HCT116 (cell line): ENCODE data around the gene OBSCN. TPM values are rescaled to one million over a fixed set of nuclear protein-coding genes. Genes with fewer than 3 reads are reported as not detected.

Experiments
- ATAC-seq: fragments of 200-7000 bp; cut with Tn5 transposase; 2 replicates; pipeline ENCODE4 v1.9.1; 2020; ENCODE audit warnings: mild to moderate bottlenecking, moderate library complexity
- BruUV-seq: library from RNA; stranded (reverse); fragments of 400-500 nt; replicated peaks from 2 replicates; lab custom pipeline; 2021; lab: Mats Ljungman, UMichigan
- CTCF ChIA-PET: fragments of 300-600 bp; sonication (Branson Sonifier 250); formaldehyde crosslinking; loops from one replicate; lab custom pipeline; 2021; ENCODE audit warnings: antibody characterized with exemption; lab: Charles Lee
- POLR2A ChIA-PET: fragments of 300-600, 350-600 bp; sonication (Branson Sonifier 250); formaldehyde crosslinking; loops from one replicate; lab custom pipeline; 2021; ENCODE audit warnings: antibody characterized with exemption; lab: Charles Lee
- RAD21 ChIA-PET, 2 experiments: fragments of 300-600 bp; sonication (Branson Sonifier 250); formaldehyde crosslinking; loops; one replicate each; lab custom pipeline; 2023; ENCODE audit warnings: low total read pairs in 2 of 2; ENCODE audit not compliant: uncharacterized antibody in 2 of 2, unreplicated experiment in 2 of 2, low non-redundant PET in 1 of 2; lab: Charles Lee
- DNase-seq: peaks from one replicate; pipeline ENCODE4 v3.0.0-alpha.2; 2010; ENCODE audit warnings: low read depth, low spot score
- H2AFZ ChIP-seq: fragments of 200-600 bp; shearing (Covaris generic), sonication (generic); 2 replicates; pipeline ENCODE4 v1.6.1; 2017; ENCODE audit warnings: low read depth, mixed run types, mixed read lengths, antibody characterized with exemption, low read length; ENCODE audit not compliant: poor library complexity, severe bottlenecking
- H3K27ac ChIP-seq: 2 replicates; pipeline ENCODE4 v1.5.1; 2012; ENCODE audit warnings: low read depth, low read length
- H3K27me3 ChIP-seq: fragments of 200-600 bp; sonication (generic); 2 replicates; pipeline ENCODE4 v1.6.1; 2016; ENCODE audit warnings: mixed run types, low read length, mixed read lengths; ENCODE audit not compliant: insufficient read depth
- H3K36me3 ChIP-seq, 2 experiments: fragments of 200-500 bp in 1 of 2; fragments of 200-600 bp in 1 of 2; sonication (Bioruptor generic) in 1 of 2; sonication (generic) in 1 of 2; 2 replicates each; pipeline versions ENCODE4 v1.5.1 to v1.6.1; 2014 to 2016; ENCODE audit warnings: low read length in 2 of 2, inconsistent platforms in 1 of 2, mixed read lengths in 1 of 2, mixed run types in 1 of 2; ENCODE audit not compliant: insufficient read depth in 2 of 2, control insufficient read depth in 1 of 2
- H3K4me1 ChIP-seq, 2 experiments: fragments of 200-600 bp in 1 of 2; sonication (generic) in 1 of 2; 2 replicates each; pipeline versions ENCODE4 v1.5.1 to v1.6.1; 2012 to 2017; ENCODE audit warnings: low read length in 2 of 2, inconsistent platforms in 1 of 2, mild to moderate bottlenecking in 1 of 2, mixed read lengths in 1 of 2, mixed run types in 1 of 2, moderate library complexity in 1 of 2; ENCODE audit not compliant: insufficient read depth in 2 of 2, control insufficient read depth in 1 of 2
- H3K4me2 ChIP-seq: fragments of 200-600 bp; sonication (generic); 2 replicates; pipeline ENCODE4 v1.6.1; 2017; ENCODE audit warnings: mixed run types, low read length, mixed read lengths
- H3K4me3 ChIP-seq, 2 experiments: fragments of 200-600 bp in 1 of 2; sonication (generic) in 1 of 2; replicated peaks in 1 of 2; 2 replicates each; pipeline ENCODE4 v1.5.1; 2011 to 2016; ENCODE audit warnings: low read length in 2 of 2, control low read depth in 1 of 2, low read depth in 1 of 2, mild to moderate bottlenecking in 1 of 2, mixed read lengths in 1 of 2, mixed run types in 1 of 2
- H3K79me2 ChIP-seq: fragments of 200-600 bp; sonication (generic); 2 replicates; pipeline ENCODE4 v1.6.1; 2017; ENCODE audit warnings: mild to moderate bottlenecking, mixed run types, low read length, moderate library complexity, mixed read lengths; ENCODE audit not compliant: insufficient read depth
- H3K9ac ChIP-seq: fragments of 200-600 bp; sonication (generic); 2 replicates; pipeline ENCODE4 v1.6.1; 2016; ENCODE audit warnings: low read length, mixed read lengths
- H3K9me2 ChIP-seq: fragments of 200-600 bp; sonication (generic), shearing (Covaris generic); 2 replicates; pipeline ENCODE4 v1.6.1; 2017; ENCODE audit warnings: mixed run types, mild to moderate bottlenecking, moderate library complexity; ENCODE audit not compliant: insufficient read depth
- H3K9me3 ChIP-seq, 2 experiments: fragments of 200-500 bp in 1 of 2; fragments of 200-600 bp in 1 of 2; sonication (Bioruptor generic) in 1 of 2; sonication (generic) in 1 of 2; 2 replicates each; pipeline ENCODE4 v1.6.1; 2014 to 2017; ENCODE audit warnings: low read length in 2 of 2, mixed read lengths in 2 of 2, inconsistent platforms in 1 of 2, low read depth in 1 of 2, mild to moderate bottlenecking in 1 of 2, mixed run types in 1 of 2, moderate library complexity in 1 of 2; ENCODE audit not compliant: control insufficient read depth in 1 of 2, insufficient read depth in 1 of 2
- H4K20me1 ChIP-seq: fragments of 200-600 bp; sonication (generic), shearing (Covaris generic); 2 replicates; pipeline ENCODE4 v1.6.1; 2017; ENCODE audit warnings: mixed run types, mild to moderate bottlenecking, moderate library complexity; ENCODE audit not compliant: insufficient read depth
- CBX3 ChIP-seq: IDR thresholded peaks from 2 replicates; pipeline ENCODE4 v1.6.1; 2012; ENCODE audit warnings: low read depth
- EGR1 ChIP-seq: IDR thresholded peaks from 2 replicates; pipeline ENCODE4 v1.6.1; 2012; ENCODE audit warnings: low read depth
- EZH2 ChIP-seq: fragments of 200-600 bp; sonication (generic); IDR thresholded peaks from 2 replicates; pipeline ENCODE4 v1.6.1; 2017; ENCODE audit warnings: antibody characterized with exemption, mixed run types
- FOSL1 ChIP-seq: IDR thresholded peaks from 2 replicates; pipeline ENCODE4 v1.6.1; 2012; ENCODE audit warnings: low read depth
- JUND ChIP-seq: IDR thresholded peaks from 2 replicates; pipeline ENCODE4 v1.6.1; 2012
- POLR2A ChIP-seq: IDR thresholded peaks from 2 replicates; pipeline ENCODE4 v1.7.0; 2011; ENCODE audit warnings: borderline replicate concordance; ENCODE audit not compliant: insufficient read depth, insufficient read length; ENCODE audit errors: extremely low read depth
- POLR2AphosphoS5 ChIP-seq: IDR thresholded peaks from 2 replicates; pipeline ENCODE4 v1.6.1; 2011; ENCODE audit warnings: mild to moderate bottlenecking, low read depth, low read length, moderate library complexity
- SIN3A ChIP-seq: IDR thresholded peaks from 2 replicates; pipeline ENCODE4 v1.6.1; 2012; ENCODE audit warnings: low read depth
- SP1 ChIP-seq: IDR thresholded peaks from 2 replicates; pipeline ENCODE4 v1.6.1; 2012; ENCODE audit warnings: low read depth
- SRF ChIP-seq: IDR thresholded peaks from 2 replicates; pipeline ENCODE4 v1.6.1; 2012; ENCODE audit warnings: low read depth
- TCF7L2 ChIP-seq: IDR thresholded peaks from 2 replicates; pipeline ENCODE4 v1.7.0; 2011; ENCODE audit warnings: borderline replicate concordance, inconsistent platforms; ENCODE audit not compliant: insufficient read depth, insufficient read length; ENCODE audit errors: extremely low read depth
- ZFX ChIP-seq: fragments of 450-650 bp; IDR thresholded peaks from 2 replicates; pipeline ENCODE4 v1.6.1; 2017
- ZNF274 ChIP-seq: fragments of 200-500 bp; sonication (Bioruptor generic); IDR thresholded peaks from 2 replicates; pipeline ENCODE4 v1.6.1; 2014; ENCODE audit warnings: mild to moderate bottlenecking, low read depth, low read length, inconsistent platforms
- intact Hi-C: fragments of 100-400 bp; cut with micrococcal nuclease; formaldehyde crosslinking; loops from 2 replicates; pipeline ENCODE4 v1.10.0; 2022
- total RNA-seq: library from RNA; stranded (reverse); gene quantifications from one replicate; pipeline ENCODE4 v1.2.1, GENCODE V29; 2021; ENCODE audit not compliant: unreplicated experiment
- TF ChIP-seq, protein P1 (sequence below): IDR thresholded peaks from 2 replicates; pipeline ENCODE4 v1.6.1; 2012; ENCODE audit warnings: low read depth
- TF ChIP-seq, protein P2 (sequence below), 3 experiments: fragments of 200-600 bp in 1 of 3; sonication (generic) in 1 of 3; IDR thresholded peaks in 2 of 3; conservative IDR thresholded peaks in 1 of 3; 2 replicates each; pipeline ENCODE4 v1.5.1; 2012 to 2017; ENCODE audit warnings: low read depth in 2 of 3, low read length in 2 of 3, antibody characterized with exemption in 1 of 3, borderline replicate concordance in 1 of 3, control low read depth in 1 of 3, mild to moderate bottlenecking in 1 of 3, mixed read lengths in 1 of 3, mixed run types in 1 of 3, moderate library complexity in 1 of 3; ENCODE audit not compliant: insufficient read depth in 1 of 3
- TF ChIP-seq, protein P3 (sequence below): IDR thresholded peaks from 2 replicates; pipeline ENCODE4 v1.6.1; 2012
- TF ChIP-seq, protein P4 (sequence below): IDR thresholded peaks from 2 replicates; pipeline ENCODE4 v1.6.1; 2012

Gene OBSCN
- total RNA-seq, 1 experiment from 2014 or later: 16.6 TPM

DNA sequence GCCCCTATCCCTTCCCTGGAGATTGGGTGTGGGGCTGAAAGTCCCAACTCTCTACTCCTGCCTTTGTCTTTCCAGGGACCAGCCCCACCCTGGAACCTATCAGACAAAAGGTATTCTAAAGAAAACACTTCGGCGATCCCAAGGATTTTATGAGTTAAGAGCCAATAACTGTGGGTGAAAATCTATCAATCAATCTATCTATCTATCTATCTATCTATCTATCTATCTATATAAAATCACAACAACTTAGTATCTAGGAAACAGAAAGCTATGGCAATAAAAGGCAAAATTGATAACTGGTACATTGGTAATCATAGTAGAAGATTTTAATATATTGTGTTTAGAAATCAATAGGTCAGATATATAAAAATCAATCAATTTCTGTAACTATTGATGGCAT is 175.9 kb downstream of the OBSCN start:
- no peak overlapping the region for H2AFZ ChIP-seq
- no peaks in the 10 kb centered on the region for H4K20me1 ChIP-seq
- H3K9me2 ChIP-seq: no peaks in the 10 kb centered on the region
- BruUV-seq: no TSS peak
- peaks cover 4 to 6% of the 10 kb centered on the region in 2 experiments for H3K4me1 ChIP-seq
- no peaks in the 10 kb centered on the region for H3K9me3 ChIP-seq
- H3K4me2 ChIP-seq: no peak overlapping the region
- no peak for DNase-seq
- TF ChIP-seq TCF7L2: no peak
- no peak for TF ChIP-seq JUND
- TF ChIP-seq, protein P1, sequence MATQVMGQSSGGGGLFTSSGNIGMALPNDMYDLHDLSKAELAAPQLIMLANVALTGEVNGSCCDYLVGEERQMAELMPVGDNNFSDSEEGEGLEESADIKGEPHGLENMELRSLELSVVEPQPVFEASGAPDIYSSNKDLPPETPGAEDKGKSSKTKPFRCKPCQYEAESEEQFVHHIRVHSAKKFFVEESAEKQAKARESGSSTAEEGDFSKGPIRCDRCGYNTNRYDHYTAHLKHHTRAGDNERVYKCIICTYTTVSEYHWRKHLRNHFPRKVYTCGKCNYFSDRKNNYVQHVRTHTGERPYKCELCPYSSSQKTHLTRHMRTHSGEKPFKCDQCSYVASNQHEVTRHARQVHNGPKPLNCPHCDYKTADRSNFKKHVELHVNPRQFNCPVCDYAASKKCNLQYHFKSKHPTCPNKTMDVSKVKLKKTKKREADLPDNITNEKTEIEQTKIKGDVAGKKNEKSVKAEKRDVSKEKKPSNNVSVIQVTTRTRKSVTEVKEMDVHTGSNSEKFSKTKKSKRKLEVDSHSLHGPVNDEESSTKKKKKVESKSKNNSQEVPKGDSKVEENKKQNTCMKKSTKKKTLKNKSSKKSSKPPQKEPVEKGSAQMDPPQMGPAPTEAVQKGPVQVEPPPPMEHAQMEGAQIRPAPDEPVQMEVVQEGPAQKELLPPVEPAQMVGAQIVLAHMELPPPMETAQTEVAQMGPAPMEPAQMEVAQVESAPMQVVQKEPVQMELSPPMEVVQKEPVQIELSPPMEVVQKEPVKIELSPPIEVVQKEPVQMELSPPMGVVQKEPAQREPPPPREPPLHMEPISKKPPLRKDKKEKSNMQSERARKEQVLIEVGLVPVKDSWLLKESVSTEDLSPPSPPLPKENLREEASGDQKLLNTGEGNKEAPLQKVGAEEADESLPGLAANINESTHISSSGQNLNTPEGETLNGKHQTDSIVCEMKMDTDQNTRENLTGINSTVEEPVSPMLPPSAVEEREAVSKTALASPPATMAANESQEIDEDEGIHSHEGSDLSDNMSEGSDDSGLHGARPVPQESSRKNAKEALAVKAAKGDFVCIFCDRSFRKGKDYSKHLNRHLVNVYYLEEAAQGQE: no peak
- no peak for TF ChIP-seq ZFX
- TF ChIP-seq, all 23 proteins: peak for 0
- no peak overlapping the region for H3K9ac ChIP-seq
- CTCF ChIA-PET: interaction anchor here (1.0 kb wide), 1 partner anchor 10 kb away, joined by 3 read pairs; no protein-coding TSS in a partner anchor
- H3K4me3 ChIP-seq: no peak overlapping the region
- H3K79me2 ChIP-seq: no peaks in the 10 kb centered on the region
- RAD21 ChIA-PET: no interaction called here
- no peak overlapping the region for H3K27ac ChIP-seq
- no peaks in the 10 kb centered on the region for H3K27me3 ChIP-seq
- POLR2A ChIA-PET: no interaction called here
- no peak for ATAC-seq
- intact Hi-C loops: no loop called here
- H3K36me3 ChIP-seq: no peaks in the 10 kb centered on the region

DNA sequence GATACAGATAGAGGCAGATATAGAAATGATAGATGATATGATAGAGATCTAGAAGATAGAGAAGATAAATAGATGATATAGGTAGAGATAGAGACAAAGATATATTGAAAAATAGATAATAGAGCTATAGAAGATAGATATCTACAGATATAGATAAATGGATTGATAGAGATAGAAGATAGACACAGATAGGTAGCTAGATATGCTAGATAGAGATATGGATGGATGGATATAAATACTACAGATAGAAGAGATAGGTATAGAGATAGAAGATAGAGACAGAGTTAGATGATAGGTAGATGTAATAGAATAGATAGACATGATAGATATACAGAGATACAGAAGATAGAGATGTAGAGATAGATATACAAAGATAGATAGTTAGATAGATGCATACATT is 177.4 kb downstream of the OBSCN start:
- Histone ChIP-seq H3K9me2 (no peaks in the 10 kb centered on the region), H3K9ac (no peak overlapping the region), H3K9me3 (no peaks in the 10 kb centered on the region), H3K36me3 (no peaks in the 10 kb centered on the region), H2AFZ (no peak overlapping the region), H4K20me1 (no peaks in the 10 kb centered on the region), H3K27me3 (no peaks in the 10 kb centered on the region), H3K4me3 (no peak overlapping the region), H3K4me1 (no peaks in the 10 kb centered on the region), H3K4me2 (no peak overlapping the region), H3K79me2 (no peaks in the 10 kb centered on the region), H3K27ac (no peak overlapping the region)
- ChIA-PET RAD21 (no interaction called here), POLR2A (no interaction called here), CTCF (interaction anchor here (1.1 kb wide), 1 partner anchor 8 kb away, joined by 3 read pairs; no protein-coding TSS in a partner anchor)
- BruUV-seq: no TSS peak
- DNase-seq: no peak
- intact Hi-C loops: no loop called here
- ATAC-seq: no peak
- TF ChIP-seq, protein P2, sequence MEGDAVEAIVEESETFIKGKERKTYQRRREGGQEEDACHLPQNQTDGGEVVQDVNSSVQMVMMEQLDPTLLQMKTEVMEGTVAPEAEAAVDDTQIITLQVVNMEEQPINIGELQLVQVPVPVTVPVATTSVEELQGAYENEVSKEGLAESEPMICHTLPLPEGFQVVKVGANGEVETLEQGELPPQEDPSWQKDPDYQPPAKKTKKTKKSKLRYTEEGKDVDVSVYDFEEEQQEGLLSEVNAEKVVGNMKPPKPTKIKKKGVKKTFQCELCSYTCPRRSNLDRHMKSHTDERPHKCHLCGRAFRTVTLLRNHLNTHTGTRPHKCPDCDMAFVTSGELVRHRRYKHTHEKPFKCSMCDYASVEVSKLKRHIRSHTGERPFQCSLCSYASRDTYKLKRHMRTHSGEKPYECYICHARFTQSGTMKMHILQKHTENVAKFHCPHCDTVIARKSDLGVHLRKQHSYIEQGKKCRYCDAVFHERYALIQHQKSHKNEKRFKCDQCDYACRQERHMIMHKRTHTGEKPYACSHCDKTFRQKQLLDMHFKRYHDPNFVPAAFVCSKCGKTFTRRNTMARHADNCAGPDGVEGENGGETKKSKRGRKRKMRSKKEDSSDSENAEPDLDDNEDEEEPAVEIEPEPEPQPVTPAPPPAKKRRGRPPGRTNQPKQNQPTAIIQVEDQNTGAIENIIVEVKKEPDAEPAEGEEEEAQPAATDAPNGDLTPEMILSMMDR (IDR thresholded peaks at IDR 0.05 in 2 of 3, conservative IDR thresholded peaks at IDR 0.05 in 1 of 3; ENCODE audit: borderline replicate concordance in 1 of 3, insufficient read depth in 1 of 3, low read depth in 2 of 3, low read length in 2 of 3): no peak
- TF ChIP-seq, protein P3, sequence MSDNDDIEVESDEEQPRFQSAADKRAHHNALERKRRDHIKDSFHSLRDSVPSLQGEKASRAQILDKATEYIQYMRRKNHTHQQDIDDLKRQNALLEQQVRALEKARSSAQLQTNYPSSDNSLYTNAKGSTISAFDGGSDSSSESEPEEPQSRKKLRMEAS: no peak
- TF ChIP-seq ZNF274 (no peak), CBX3 (no peak), SP1 (no peak), FOSL1 (no peak), EGR1 (no peak), POLR2AphosphoS5 (no peak), POLR2A (no peak), SIN3A (no peak), EZH2 (no peak), SRF (no peak)
- TF ChIP-seq, protein P4, sequence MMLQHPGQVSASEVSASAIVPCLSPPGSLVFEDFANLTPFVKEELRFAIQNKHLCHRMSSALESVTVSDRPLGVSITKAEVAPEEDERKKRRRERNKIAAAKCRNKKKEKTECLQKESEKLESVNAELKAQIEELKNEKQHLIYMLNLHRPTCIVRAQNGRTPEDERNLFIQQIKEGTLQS: no peak
